ENCODE results near the gene CFAP107. TPM values are rescaled to one million over a fixed set of nuclear protein-coding genes. Genes with fewer than 3 reads are reported as not detected.

The CFAP107 gene
- total RNA-seq, 1 donor from 2014 or later: not detected

- Histone ChIP-seq H3F3A (ENCODE audit: low read depth) (no peaks in the 10 kb centered on the region), H2AFZ (replicated peaks) (no peak overlapping the region), H3K27me3 (no peaks in the 10 kb centered on the region), H3K4me1 (no peaks in the 10 kb centered on the region), H3K9ac (no peak overlapping the region), H4K20me1 (ENCODE audit: low read depth) (no peaks in the 10 kb centered on the region), H3K36me3 (no peaks in the 10 kb centered on the region), H3K27ac (no peak overlapping the region), H3K4me2 (no peak overlapping the region), H3K79me2 (ENCODE audit: low read depth) (no peaks in the 10 kb centered on the region), H3K9me3 (ENCODE audit: low read depth) (no peaks in the 10 kb centered on the region), H3K4me3 (no peak overlapping the region)
- no peak overlapping the region for H3K27ac Mint-ChIP-seq
- DNase-seq (ENCODE audit: low spot score): no peak
- H3K4me3 Mint-ChIP-seq: no peak overlapping the region
- no peaks in the 10 kb centered on the region for H3K36me3 Mint-ChIP-seq
- peaks cover 5% of the 10 kb centered on the region for H3K27me3 Mint-ChIP-seq (ENCODE audit: insufficient read depth, low read depth)
- TF ChIP-seq EZH2 (IDR thresholded peaks at IDR 0.05): no peak
- no peak for TF ChIP-seq EZH2phosphoT487 (IDR thresholded peaks at IDR 0.05)
- no peak for TF ChIP-seq CTCF (IDR thresholded peaks at IDR 0.05)
- no peaks in the 10 kb centered on the region for H3K9me3 Mint-ChIP-seq
- H3K4me1 Mint-ChIP-seq: no peaks in the 10 kb centered on the region
Measured at GRCh38 chr1:12756273-12756672, 10.3 kb downstream of the CFAP107 start.

GRCh38 chr1:12756768-12757413 lies 10.9 kb downstream of the CFAP107 start:
- no peak overlapping the region for H2AFZ ChIP-seq (replicated peaks)
- no peaks in the 10 kb centered on the region for H3K9me3 Mint-ChIP-seq
- H3K4me1 ChIP-seq: no peaks in the 10 kb centered on the region
- H4K20me1 ChIP-seq (ENCODE audit: low read depth): no peaks in the 10 kb centered on the region
- H3K27me3 Mint-ChIP-seq (ENCODE audit: insufficient read depth, low read depth): peaks cover 5% of the 10 kb centered on the region
- no peak for DNase-seq (ENCODE audit: low spot score)
- no peaks in the 10 kb centered on the region for H3K27me3 ChIP-seq
- no peak for TF ChIP-seq EZH2 (IDR thresholded peaks at IDR 0.05)
- no peak for TF ChIP-seq EZH2phosphoT487 (IDR thresholded peaks at IDR 0.05)
- no peak for TF ChIP-seq CTCF (IDR thresholded peaks at IDR 0.05)
- H3K27ac ChIP-seq: no peak overlapping the region
- no peak overlapping the region for H3K9ac ChIP-seq
- no peaks in the 10 kb centered on the region for H3K36me3 ChIP-seq
- H3K4me3 Mint-ChIP-seq: no peak overlapping the region
- H3K4me2 ChIP-seq: no peak overlapping the region
- H3K4me3 ChIP-seq: no peak overlapping the region
- no peaks in the 10 kb centered on the region for H3K36me3 Mint-ChIP-seq
- H3K79me2 ChIP-seq (ENCODE audit: low read depth): no peaks in the 10 kb centered on the region
- no peak overlapping the region for H3K27ac Mint-ChIP-seq
- H3F3A ChIP-seq (ENCODE audit: low read depth): no peaks in the 10 kb centered on the region
- H3K9me3 ChIP-seq (ENCODE audit: low read depth): no peaks in the 10 kb centered on the region
- no peaks in the 10 kb centered on the region for H3K4me1 Mint-ChIP-seq

GRCh38 chr1:12757836-12758235 lies 11.8 kb downstream of the CFAP107 start:
- no peak overlapping the region for H3K27ac Mint-ChIP-seq
- Histone ChIP-seq H3K27ac (no peak overlapping the region), H3K4me2 (no peak overlapping the region), H3K4me1 (no peaks in the 10 kb centered on the region), H3K4me3 (no peak overlapping the region), H3K79me2 (ENCODE audit: low read depth) (no peaks in the 10 kb centered on the region), H3K27me3 (no peaks in the 10 kb centered on the region), H3K9ac (no peak overlapping the region), H4K20me1 (ENCODE audit: low read depth) (no peaks in the 10 kb centered on the region), H3K36me3 (no peaks in the 10 kb centered on the region), H3K9me3 (ENCODE audit: low read depth) (no peaks in the 10 kb centered on the region), H2AFZ (replicated peaks) (no peak overlapping the region), H3F3A (ENCODE audit: low read depth) (no peaks in the 10 kb centered on the region)
- peak; percentile 14 for DNase-seq (ENCODE audit: low spot score)
- no peaks in the 10 kb centered on the region for H3K9me3 Mint-ChIP-seq
- no peaks in the 10 kb centered on the region for H3K4me1 Mint-ChIP-seq
- no peak overlapping the region for H3K4me3 Mint-ChIP-seq
- TF ChIP-seq EZH2phosphoT487 (IDR thresholded peaks at IDR 0.05) (no peak), CTCF (IDR thresholded peaks at IDR 0.05) (no peak), EZH2 (IDR thresholded peaks at IDR 0.05) (no peak)
- peaks cover 8% of the 10 kb centered on the region for H3K27me3 Mint-ChIP-seq (ENCODE audit: insufficient read depth, low read depth)
- H3K36me3 Mint-ChIP-seq: no peaks in the 10 kb centered on the region
